C4-2B (cell line): ENCODE data around the gene TMEM54.

Experiments used
- ZFX ChIP-seq: fragments of 450-650 bp; IDR thresholded peaks from 2 replicates; pipeline ENCODE4 v1.6.1; 2017
- TF ChIP-seq, protein P1 (sequence below): fragments of 450-650 bp; conservative IDR thresholded peaks from 2 replicates; pipeline ENCODE4 v1.5.1; 2017; ENCODE audit warnings: mild to moderate bottlenecking

DNA sequence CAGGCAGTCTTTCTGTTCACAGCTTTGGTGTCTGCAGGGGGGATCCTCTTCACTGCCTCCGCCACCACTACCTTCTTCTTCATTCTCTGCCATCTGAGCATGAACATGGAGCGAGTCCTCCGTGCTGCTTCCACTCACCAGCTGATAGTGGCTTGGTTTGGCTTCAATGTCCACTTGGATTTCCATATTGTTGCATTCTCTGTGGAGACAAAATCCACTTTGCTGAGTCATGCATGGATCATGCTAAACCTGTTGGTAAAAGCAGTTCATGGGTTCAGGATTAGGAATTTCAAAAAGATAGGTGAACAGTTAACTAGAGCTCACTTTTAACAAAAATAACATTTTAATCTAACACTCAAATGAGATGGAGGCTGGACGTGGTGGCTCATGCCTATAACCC, 35.9 kb upstream of the TMEM54 start:
- TF ChIP-seq, protein P1, sequence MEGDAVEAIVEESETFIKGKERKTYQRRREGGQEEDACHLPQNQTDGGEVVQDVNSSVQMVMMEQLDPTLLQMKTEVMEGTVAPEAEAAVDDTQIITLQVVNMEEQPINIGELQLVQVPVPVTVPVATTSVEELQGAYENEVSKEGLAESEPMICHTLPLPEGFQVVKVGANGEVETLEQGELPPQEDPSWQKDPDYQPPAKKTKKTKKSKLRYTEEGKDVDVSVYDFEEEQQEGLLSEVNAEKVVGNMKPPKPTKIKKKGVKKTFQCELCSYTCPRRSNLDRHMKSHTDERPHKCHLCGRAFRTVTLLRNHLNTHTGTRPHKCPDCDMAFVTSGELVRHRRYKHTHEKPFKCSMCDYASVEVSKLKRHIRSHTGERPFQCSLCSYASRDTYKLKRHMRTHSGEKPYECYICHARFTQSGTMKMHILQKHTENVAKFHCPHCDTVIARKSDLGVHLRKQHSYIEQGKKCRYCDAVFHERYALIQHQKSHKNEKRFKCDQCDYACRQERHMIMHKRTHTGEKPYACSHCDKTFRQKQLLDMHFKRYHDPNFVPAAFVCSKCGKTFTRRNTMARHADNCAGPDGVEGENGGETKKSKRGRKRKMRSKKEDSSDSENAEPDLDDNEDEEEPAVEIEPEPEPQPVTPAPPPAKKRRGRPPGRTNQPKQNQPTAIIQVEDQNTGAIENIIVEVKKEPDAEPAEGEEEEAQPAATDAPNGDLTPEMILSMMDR: no peak
- TF ChIP-seq ZFX: no peak
